Measurements from ENCODE around the gene PSME2.

PSME2 gene

DNA sequence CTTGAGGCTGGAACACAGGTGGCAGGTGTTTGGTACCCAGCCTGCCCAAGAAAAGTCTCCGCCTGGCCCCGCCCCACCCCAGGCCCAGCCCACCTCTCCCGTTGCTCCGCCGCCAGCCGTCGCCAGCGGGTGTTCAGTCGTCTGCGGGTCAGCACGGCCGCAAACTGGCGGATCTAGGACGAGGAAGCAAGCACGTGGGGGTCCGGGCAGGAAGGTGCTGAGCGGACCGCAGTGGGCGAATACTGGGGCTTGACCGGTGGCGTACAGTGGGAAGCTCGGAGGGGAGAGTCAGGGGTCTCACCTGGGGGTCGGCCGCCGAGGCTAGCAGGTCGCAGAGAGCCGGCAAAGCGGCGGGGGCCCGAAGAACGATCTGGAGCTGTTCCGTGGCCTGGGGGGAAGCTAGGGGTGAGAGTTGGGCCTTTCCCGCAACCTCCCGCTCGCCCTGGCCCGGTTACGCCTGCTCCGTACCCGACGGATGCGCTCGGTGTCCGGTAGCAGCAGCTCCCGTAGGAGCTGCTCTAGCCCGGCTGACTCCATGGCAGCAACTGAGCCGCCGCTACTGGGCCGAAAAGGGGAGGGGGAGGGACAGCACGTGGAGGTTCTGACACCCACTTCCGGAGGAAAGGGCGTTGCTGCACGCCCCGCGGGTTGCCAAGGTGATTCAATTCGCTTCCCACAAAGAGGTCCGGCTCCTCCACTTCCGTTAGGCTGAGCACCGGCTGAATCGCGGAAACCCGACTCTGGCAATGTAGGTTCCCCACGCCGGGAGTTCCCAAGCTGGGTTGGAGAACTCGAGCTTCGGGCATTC lies 42.0 kb upstream of the PSME2 start, which contains the start of gene IPO4 (continued):
- TF ChIP-seq, protein P1, sequence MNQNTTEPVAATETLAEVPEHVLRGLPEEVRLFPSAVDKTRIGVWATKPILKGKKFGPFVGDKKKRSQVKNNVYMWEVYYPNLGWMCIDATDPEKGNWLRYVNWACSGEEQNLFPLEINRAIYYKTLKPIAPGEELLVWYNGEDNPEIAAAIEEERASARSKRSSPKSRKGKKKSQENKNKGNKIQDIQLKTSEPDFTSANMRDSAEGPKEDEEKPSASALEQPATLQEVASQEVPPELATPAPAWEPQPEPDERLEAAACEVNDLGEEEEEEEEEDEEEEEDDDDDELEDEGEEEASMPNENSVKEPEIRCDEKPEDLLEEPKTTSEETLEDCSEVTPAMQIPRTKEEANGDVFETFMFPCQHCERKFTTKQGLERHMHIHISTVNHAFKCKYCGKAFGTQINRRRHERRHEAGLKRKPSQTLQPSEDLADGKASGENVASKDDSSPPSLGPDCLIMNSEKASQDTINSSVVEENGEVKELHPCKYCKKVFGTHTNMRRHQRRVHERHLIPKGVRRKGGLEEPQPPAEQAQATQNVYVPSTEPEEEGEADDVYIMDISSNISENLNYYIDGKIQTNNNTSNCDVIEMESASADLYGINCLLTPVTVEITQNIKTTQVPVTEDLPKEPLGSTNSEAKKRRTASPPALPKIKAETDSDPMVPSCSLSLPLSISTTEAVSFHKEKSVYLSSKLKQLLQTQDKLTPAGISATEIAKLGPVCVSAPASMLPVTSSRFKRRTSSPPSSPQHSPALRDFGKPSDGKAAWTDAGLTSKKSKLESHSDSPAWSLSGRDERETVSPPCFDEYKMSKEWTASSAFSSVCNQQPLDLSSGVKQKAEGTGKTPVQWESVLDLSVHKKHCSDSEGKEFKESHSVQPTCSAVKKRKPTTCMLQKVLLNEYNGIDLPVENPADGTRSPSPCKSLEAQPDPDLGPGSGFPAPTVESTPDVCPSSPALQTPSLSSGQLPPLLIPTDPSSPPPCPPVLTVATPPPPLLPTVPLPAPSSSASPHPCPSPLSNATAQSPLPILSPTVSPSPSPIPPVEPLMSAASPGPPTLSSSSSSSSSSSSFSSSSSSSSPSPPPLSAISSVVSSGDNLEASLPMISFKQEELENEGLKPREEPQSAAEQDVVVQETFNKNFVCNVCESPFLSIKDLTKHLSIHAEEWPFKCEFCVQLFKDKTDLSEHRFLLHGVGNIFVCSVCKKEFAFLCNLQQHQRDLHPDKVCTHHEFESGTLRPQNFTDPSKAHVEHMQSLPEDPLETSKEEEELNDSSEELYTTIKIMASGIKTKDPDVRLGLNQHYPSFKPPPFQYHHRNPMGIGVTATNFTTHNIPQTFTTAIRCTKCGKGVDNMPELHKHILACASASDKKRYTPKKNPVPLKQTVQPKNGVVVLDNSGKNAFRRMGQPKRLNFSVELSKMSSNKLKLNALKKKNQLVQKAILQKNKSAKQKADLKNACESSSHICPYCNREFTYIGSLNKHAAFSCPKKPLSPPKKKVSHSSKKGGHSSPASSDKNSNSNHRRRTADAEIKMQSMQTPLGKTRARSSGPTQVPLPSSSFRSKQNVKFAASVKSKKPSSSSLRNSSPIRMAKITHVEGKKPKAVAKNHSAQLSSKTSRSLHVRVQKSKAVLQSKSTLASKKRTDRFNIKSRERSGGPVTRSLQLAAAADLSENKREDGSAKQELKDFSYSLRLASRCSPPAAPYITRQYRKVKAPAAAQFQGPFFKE (tag by site-specific recombination; IDR thresholded peaks at IDR 0.05; ENCODE audit: borderline replicate concordance): no peak
- TF ChIP-seq MEIS1 (CRISPR knock-in tag; IDR thresholded peaks at IDR 0.05; ENCODE audit: borderline replicate concordance) (no peak), ZNF292 (tag by site-specific recombination; IDR thresholded peaks at IDR 0.05; ENCODE audit: borderline replicate concordance, low read depth) (no peak), ZNF133 (tag by site-specific recombination; IDR thresholded peaks at IDR 0.05) (no peak), ZSCAN16 (tag by site-specific recombination; IDR thresholded peaks at IDR 0.05) (no peak), ZIC2 (tag by site-specific recombination; IDR thresholded peaks at IDR 0.05) (peak; percentile 79), ZNF558 (tag by site-specific recombination; IDR thresholded peaks at IDR 0.05) (0 out of 2 replicates have a peak, but pooled peaks have one; percentile 50), ZSCAN23 (tag by site-specific recombination; IDR thresholded peaks at IDR 0.05) (peak; percentile 96; the same call in 1 of the 2 replicates), SALL2 (tag by site-specific recombination; IDR thresholded peaks at IDR 0.05; ENCODE audit: borderline replicate concordance) (0 out of 2 replicates have a peak, but pooled peaks have one; percentile 77), ZNF623 (tag by site-specific recombination; IDR thresholded peaks at IDR 0.05) (peak; percentile 40; the same call in 1 of the 2 replicates), ZBTB20 (tag by site-specific recombination; IDR thresholded peaks at IDR 0.05) (peak; percentile 55; the same call in 1 of the 2 replicates), ZBTB21 (tag by site-specific recombination; IDR thresholded peaks at IDR 0.05) (peak; percentile 49; the same call in 1 of the 2 replicates), ZNF394 (tag by site-specific recombination; IDR thresholded peaks at IDR 0.05; ENCODE audit: borderline replicate concordance) (peak; percentile 77; the same call in 1 of the 2 replicates), ZNF529 (tag by site-specific recombination; IDR thresholded peaks at IDR 0.05; ENCODE audit: insufficient replicate concordance) (no peak)
- TF ChIP-seq, protein P2, sequence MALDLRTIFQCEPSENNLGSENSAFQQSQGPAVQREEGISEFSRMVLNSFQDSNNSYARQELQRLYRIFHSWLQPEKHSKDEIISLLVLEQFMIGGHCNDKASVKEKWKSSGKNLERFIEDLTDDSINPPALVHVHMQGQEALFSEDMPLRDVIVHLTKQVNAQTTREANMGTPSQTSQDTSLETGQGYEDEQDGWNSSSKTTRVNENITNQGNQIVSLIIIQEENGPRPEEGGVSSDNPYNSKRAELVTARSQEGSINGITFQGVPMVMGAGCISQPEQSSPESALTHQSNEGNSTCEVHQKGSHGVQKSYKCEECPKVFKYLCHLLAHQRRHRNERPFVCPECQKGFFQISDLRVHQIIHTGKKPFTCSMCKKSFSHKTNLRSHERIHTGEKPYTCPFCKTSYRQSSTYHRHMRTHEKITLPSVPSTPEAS (tag by site-specific recombination; IDR thresholded peaks at IDR 0.05): no peak; the same call in 1 of the 2 replicates
- TF ChIP-seq, protein P3, sequence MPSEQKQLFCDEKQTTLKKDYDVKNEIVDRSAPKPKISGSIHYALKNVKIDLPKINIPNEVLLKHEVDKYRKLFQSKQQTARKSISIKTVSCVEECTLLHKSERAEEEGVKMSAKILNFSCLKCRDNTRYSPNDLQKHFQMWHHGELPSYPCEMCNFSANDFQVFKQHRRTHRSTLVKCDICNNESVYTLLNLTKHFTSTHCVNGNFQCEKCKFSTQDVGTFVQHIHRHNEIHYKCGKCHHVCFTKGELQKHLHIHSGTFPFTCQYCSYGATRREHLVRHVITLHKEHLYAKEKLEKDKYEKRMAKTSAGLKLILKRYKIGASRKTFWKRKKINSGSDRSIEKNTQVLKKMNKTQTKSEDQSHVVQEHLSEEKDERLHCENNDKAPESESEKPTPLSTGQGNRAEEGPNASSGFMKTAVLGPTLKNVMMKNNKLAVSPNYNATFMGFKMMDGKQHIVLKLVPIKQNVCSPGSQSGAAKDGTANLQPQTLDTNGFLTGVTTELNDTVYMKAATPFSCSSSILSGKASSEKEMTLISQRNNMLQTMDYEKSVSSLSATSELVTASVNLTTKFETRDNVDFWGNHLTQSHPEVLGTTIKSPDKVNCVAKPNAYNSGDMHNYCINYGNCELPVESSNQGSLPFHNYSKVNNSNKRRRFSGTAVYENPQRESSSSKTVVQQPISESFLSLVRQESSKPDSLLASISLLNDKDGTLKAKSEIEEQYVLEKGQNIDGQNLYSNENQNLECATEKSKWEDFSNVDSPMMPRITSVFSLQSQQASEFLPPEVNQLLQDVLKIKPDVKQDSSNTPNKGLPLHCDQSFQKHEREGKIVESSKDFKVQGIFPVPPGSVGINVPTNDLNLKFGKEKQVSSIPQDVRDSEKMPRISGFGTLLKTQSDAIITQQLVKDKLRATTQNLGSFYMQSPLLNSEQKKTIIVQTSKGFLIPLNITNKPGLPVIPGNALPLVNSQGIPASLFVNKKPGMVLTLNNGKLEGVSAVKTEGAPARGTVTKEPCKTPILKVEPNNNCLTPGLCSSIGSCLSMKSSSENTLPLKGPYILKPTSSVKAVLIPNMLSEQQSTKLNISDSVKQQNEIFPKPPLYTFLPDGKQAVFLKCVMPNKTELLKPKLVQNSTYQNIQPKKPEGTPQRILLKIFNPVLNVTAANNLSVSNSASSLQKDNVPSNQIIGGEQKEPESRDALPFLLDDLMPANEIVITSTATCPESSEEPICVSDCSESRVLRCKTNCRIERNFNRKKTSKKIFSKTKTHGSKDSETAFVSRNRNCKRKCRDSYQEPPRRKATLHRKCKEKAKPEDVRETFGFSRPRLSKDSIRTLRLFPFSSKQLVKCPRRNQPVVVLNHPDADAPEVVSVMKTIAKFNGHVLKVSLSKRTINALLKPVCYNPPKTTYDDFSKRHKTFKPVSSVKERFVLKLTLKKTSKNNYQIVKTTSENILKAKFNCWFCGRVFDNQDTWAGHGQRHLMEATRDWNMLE (tag by site-specific recombination; conservative IDR thresholded peaks at IDR 0.05; ENCODE audit: low read depth): peak; percentile 93
- TF ChIP-seq, protein P4, sequence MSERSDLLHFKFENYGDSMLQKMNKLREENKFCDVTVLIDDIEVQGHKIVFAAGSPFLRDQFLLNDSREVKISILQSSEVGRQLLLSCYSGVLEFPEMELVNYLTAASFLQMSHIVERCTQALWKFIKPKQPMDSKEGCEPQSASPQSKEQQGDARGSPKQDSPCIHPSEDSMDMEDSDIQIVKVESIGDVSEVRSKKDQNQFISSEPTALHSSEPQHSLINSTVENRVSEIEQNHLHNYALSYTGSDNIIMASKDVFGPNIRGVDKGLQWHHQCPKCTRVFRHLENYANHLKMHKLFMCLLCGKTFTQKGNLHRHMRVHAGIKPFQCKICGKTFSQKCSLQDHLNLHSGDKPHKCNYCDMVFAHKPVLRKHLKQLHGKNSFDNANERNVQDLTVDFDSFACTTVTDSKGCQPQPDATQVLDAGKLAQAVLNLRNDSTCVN (tag by site-specific recombination; optimal IDR thresholded peaks at IDR 0.05): peak; percentile 46
- TF ChIP-seq, protein P5, sequence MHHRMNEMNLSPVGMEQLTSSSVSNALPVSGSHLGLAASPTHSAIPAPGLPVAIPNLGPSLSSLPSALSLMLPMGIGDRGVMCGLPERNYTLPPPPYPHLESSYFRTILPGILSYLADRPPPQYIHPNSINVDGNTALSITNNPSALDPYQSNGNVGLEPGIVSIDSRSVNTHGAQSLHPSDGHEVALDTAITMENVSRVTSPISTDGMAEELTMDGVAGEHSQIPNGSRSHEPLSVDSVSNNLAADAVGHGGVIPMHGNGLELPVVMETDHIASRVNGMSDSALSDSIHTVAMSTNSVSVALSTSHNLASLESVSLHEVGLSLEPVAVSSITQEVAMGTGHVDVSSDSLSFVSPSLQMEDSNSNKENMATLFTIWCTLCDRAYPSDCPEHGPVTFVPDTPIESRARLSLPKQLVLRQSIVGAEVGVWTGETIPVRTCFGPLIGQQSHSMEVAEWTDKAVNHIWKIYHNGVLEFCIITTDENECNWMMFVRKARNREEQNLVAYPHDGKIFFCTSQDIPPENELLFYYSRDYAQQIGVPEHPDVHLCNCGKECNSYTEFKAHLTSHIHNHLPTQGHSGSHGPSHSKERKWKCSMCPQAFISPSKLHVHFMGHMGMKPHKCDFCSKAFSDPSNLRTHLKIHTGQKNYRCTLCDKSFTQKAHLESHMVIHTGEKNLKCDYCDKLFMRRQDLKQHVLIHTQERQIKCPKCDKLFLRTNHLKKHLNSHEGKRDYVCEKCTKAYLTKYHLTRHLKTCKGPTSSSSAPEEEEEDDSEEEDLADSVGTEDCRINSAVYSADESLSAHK (tag by site-specific recombination; IDR thresholded peaks at IDR 0.05): no peak; the same call in 1 of the 2 replicates
- TF ChIP-seq, protein P6, sequence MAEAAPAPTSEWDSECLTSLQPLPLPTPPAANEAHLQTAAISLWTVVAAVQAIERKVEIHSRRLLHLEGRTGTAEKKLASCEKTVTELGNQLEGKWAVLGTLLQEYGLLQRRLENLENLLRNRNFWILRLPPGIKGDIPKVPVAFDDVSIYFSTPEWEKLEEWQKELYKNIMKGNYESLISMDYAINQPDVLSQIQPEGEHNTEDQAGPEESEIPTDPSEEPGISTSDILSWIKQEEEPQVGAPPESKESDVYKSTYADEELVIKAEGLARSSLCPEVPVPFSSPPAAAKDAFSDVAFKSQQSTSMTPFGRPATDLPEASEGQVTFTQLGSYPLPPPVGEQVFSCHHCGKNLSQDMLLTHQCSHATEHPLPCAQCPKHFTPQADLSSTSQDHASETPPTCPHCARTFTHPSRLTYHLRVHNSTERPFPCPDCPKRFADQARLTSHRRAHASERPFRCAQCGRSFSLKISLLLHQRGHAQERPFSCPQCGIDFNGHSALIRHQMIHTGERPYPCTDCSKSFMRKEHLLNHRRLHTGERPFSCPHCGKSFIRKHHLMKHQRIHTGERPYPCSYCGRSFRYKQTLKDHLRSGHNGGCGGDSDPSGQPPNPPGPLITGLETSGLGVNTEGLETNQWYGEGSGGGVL (tag by site-specific recombination; IDR thresholded peaks at IDR 0.05): no peak
